HCT116 (cell line): ENCODE data around the gene ZNF292. TPM values are rescaled to one million over a fixed set of nuclear protein-coding genes. Genes with fewer than 3 reads are reported as not detected.
"Not testable (repeated sequence)": the region's sequence is repeated elsewhere in the genome, so short reads cannot be mapped to it uniquely, and the experiment has no call there.

Experiments
- ATAC-seq: fragments of 200-7000 bp; cut with Tn5 transposase; 2 replicates; pipeline ENCODE4 v1.9.1; 2020; ENCODE audit warnings: mild to moderate bottlenecking, moderate library complexity
- BruUV-seq: library from RNA; stranded (reverse); fragments of 400-500 nt; replicated peaks from 2 replicates; lab custom pipeline; 2021; lab: Mats Ljungman, UMichigan
- CTCF ChIA-PET: fragments of 300-600 bp; sonication (Branson Sonifier 250); formaldehyde crosslinking; loops from one replicate; lab custom pipeline; 2021; ENCODE audit warnings: antibody characterized with exemption; lab: Charles Lee
- POLR2A ChIA-PET: fragments of 300-600, 350-600 bp; sonication (Branson Sonifier 250); formaldehyde crosslinking; loops from one replicate; lab custom pipeline; 2021; ENCODE audit warnings: antibody characterized with exemption; lab: Charles Lee
- RAD21 ChIA-PET, 2 experiments: fragments of 300-600 bp; sonication (Branson Sonifier 250); formaldehyde crosslinking; loops; one replicate each; lab custom pipeline; 2023; ENCODE audit warnings: low total read pairs in 2 of 2; ENCODE audit not compliant: uncharacterized antibody in 2 of 2, unreplicated experiment in 2 of 2, low non-redundant PET in 1 of 2; lab: Charles Lee
- DNase-seq: peaks from one replicate; pipeline ENCODE4 v3.0.0-alpha.2; 2010; ENCODE audit warnings: low read depth, low spot score
- H2AFZ ChIP-seq: fragments of 200-600 bp; shearing (Covaris generic), sonication (generic); 2 replicates; pipeline ENCODE4 v1.6.1; 2017; ENCODE audit warnings: low read depth, mixed run types, mixed read lengths, antibody characterized with exemption, low read length; ENCODE audit not compliant: poor library complexity, severe bottlenecking
- H3K27ac ChIP-seq: 2 replicates; pipeline ENCODE4 v1.5.1; 2012; ENCODE audit warnings: low read depth, low read length
- H3K27me3 ChIP-seq: fragments of 200-600 bp; sonication (generic); 2 replicates; pipeline ENCODE4 v1.6.1; 2016; ENCODE audit warnings: mixed run types, low read length, mixed read lengths; ENCODE audit not compliant: insufficient read depth
- H3K36me3 ChIP-seq, 2 experiments: fragments of 200-500 bp in 1 of 2; fragments of 200-600 bp in 1 of 2; sonication (Bioruptor generic) in 1 of 2; sonication (generic) in 1 of 2; 2 replicates each; pipeline versions ENCODE4 v1.5.1 to v1.6.1; 2014 to 2016; ENCODE audit warnings: low read length in 2 of 2, inconsistent platforms in 1 of 2, mixed read lengths in 1 of 2, mixed run types in 1 of 2; ENCODE audit not compliant: insufficient read depth in 2 of 2, control insufficient read depth in 1 of 2
- H3K4me1 ChIP-seq, 2 experiments: fragments of 200-600 bp in 1 of 2; sonication (generic) in 1 of 2; 2 replicates each; pipeline versions ENCODE4 v1.5.1 to v1.6.1; 2012 to 2017; ENCODE audit warnings: low read length in 2 of 2, inconsistent platforms in 1 of 2, mild to moderate bottlenecking in 1 of 2, mixed read lengths in 1 of 2, mixed run types in 1 of 2, moderate library complexity in 1 of 2; ENCODE audit not compliant: insufficient read depth in 2 of 2, control insufficient read depth in 1 of 2
- H3K4me2 ChIP-seq: fragments of 200-600 bp; sonication (generic); 2 replicates; pipeline ENCODE4 v1.6.1; 2017; ENCODE audit warnings: mixed run types, low read length, mixed read lengths
- H3K4me3 ChIP-seq, 2 experiments: fragments of 200-600 bp in 1 of 2; sonication (generic) in 1 of 2; replicated peaks in 1 of 2; 2 replicates each; pipeline ENCODE4 v1.5.1; 2011 to 2016; ENCODE audit warnings: low read length in 2 of 2, control low read depth in 1 of 2, low read depth in 1 of 2, mild to moderate bottlenecking in 1 of 2, mixed read lengths in 1 of 2, mixed run types in 1 of 2
- H3K79me2 ChIP-seq: fragments of 200-600 bp; sonication (generic); 2 replicates; pipeline ENCODE4 v1.6.1; 2017; ENCODE audit warnings: mild to moderate bottlenecking, mixed run types, low read length, moderate library complexity, mixed read lengths; ENCODE audit not compliant: insufficient read depth
- H3K9ac ChIP-seq: fragments of 200-600 bp; sonication (generic); 2 replicates; pipeline ENCODE4 v1.6.1; 2016; ENCODE audit warnings: low read length, mixed read lengths
- H3K9me2 ChIP-seq: fragments of 200-600 bp; sonication (generic), shearing (Covaris generic); 2 replicates; pipeline ENCODE4 v1.6.1; 2017; ENCODE audit warnings: mixed run types, mild to moderate bottlenecking, moderate library complexity; ENCODE audit not compliant: insufficient read depth
- H3K9me3 ChIP-seq, 2 experiments: fragments of 200-500 bp in 1 of 2; fragments of 200-600 bp in 1 of 2; sonication (Bioruptor generic) in 1 of 2; sonication (generic) in 1 of 2; 2 replicates each; pipeline ENCODE4 v1.6.1; 2014 to 2017; ENCODE audit warnings: low read length in 2 of 2, mixed read lengths in 2 of 2, inconsistent platforms in 1 of 2, low read depth in 1 of 2, mild to moderate bottlenecking in 1 of 2, mixed run types in 1 of 2, moderate library complexity in 1 of 2; ENCODE audit not compliant: control insufficient read depth in 1 of 2, insufficient read depth in 1 of 2
- H4K20me1 ChIP-seq: fragments of 200-600 bp; sonication (generic), shearing (Covaris generic); 2 replicates; pipeline ENCODE4 v1.6.1; 2017; ENCODE audit warnings: mixed run types, mild to moderate bottlenecking, moderate library complexity; ENCODE audit not compliant: insufficient read depth
- CEBPB ChIP-seq: IDR thresholded peaks from 2 replicates; pipeline ENCODE4 v1.6.1; 2012; ENCODE audit warnings: low read depth
- EGR1 ChIP-seq: IDR thresholded peaks from 2 replicates; pipeline ENCODE4 v1.6.1; 2012; ENCODE audit warnings: low read depth
- ELF1 ChIP-seq: IDR thresholded peaks from 2 replicates; pipeline ENCODE4 v1.6.1; 2012; ENCODE audit warnings: low read depth, borderline replicate concordance
- EZH2 ChIP-seq: fragments of 200-600 bp; sonication (generic); IDR thresholded peaks from 2 replicates; pipeline ENCODE4 v1.6.1; 2017; ENCODE audit warnings: antibody characterized with exemption, mixed run types
- POLR2AphosphoS5 ChIP-seq: IDR thresholded peaks from 2 replicates; pipeline ENCODE4 v1.6.1; 2011; ENCODE audit warnings: mild to moderate bottlenecking, low read depth, low read length, moderate library complexity
- RAD21 ChIP-seq: IDR thresholded peaks from 2 replicates; pipeline ENCODE4 v1.6.1; 2012; ENCODE audit warnings: low read depth, mild to moderate bottlenecking
- SRF ChIP-seq: IDR thresholded peaks from 2 replicates; pipeline ENCODE4 v1.6.1; 2012; ENCODE audit warnings: low read depth
- ZFX ChIP-seq: fragments of 450-650 bp; IDR thresholded peaks from 2 replicates; pipeline ENCODE4 v1.6.1; 2017
- ZNF274 ChIP-seq: fragments of 200-500 bp; sonication (Bioruptor generic); IDR thresholded peaks from 2 replicates; pipeline ENCODE4 v1.6.1; 2014; ENCODE audit warnings: mild to moderate bottlenecking, low read depth, low read length, inconsistent platforms
- intact Hi-C: fragments of 100-400 bp; cut with micrococcal nuclease; formaldehyde crosslinking; loops from 2 replicates; pipeline ENCODE4 v1.10.0; 2022
- total RNA-seq: library from RNA; stranded (reverse); gene quantifications from one replicate; pipeline ENCODE4 v1.2.1, GENCODE V29; 2021; ENCODE audit not compliant: unreplicated experiment
- TF ChIP-seq, protein P1 (sequence below): IDR thresholded peaks from 2 replicates; pipeline ENCODE4 v1.6.1; 2012
- TF ChIP-seq, protein P2 (sequence below), 3 experiments: fragments of 200-600 bp in 1 of 3; sonication (generic) in 1 of 3; IDR thresholded peaks in 2 of 3; conservative IDR thresholded peaks in 1 of 3; 2 replicates each; pipeline ENCODE4 v1.5.1; 2012 to 2017; ENCODE audit warnings: low read depth in 2 of 3, low read length in 2 of 3, antibody characterized with exemption in 1 of 3, borderline replicate concordance in 1 of 3, control low read depth in 1 of 3, mild to moderate bottlenecking in 1 of 3, mixed read lengths in 1 of 3, mixed run types in 1 of 3, moderate library complexity in 1 of 3; ENCODE audit not compliant: insufficient read depth in 1 of 3
- TF ChIP-seq, protein P3 (sequence below): IDR thresholded peaks from 2 replicates; pipeline ENCODE4 v1.6.1; 2012

Gene ZNF292
- total RNA-seq, 1 experiment from 2014 or later, result 35.3 TPM

- CTCF ChIA-PET, result no interaction called here
- Histone ChIP-seq H3K27me3 (0 out of 2 replicates have a peak, but pooled peaks cover 6% of the 10 kb centered on the region), H3K9me2 (no peaks in the 10 kb centered on the region), H3K4me1 (no peaks in the 10 kb centered on the region), H3K27ac (no peak overlapping the region), H3K4me3 (no peak overlapping the region), H4K20me1 (no peaks in the 10 kb centered on the region), H3K79me2 (no peaks in the 10 kb centered on the region), H3K4me2 (no peak overlapping the region), H3K9ac (no peak overlapping the region), H3K36me3 (no peaks in the 10 kb centered on the region), H2AFZ (no peak overlapping the region), H3K9me3 (no peaks in the 10 kb centered on the region)
- intact Hi-C loops, result no loop called here
- DNase-seq, result no peak
- no peak for ATAC-seq
- TF ChIP-seq, protein P1, sequence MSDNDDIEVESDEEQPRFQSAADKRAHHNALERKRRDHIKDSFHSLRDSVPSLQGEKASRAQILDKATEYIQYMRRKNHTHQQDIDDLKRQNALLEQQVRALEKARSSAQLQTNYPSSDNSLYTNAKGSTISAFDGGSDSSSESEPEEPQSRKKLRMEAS, result no peak
- no TSS peak for BruUV-seq
- RAD21 ChIA-PET, result no interaction called here
- POLR2A ChIA-PET, result no interaction called here
Observed at GRCh38 chr6:87297119-87297518, 141.8 kb downstream of the ZNF292 start.

DNA sequence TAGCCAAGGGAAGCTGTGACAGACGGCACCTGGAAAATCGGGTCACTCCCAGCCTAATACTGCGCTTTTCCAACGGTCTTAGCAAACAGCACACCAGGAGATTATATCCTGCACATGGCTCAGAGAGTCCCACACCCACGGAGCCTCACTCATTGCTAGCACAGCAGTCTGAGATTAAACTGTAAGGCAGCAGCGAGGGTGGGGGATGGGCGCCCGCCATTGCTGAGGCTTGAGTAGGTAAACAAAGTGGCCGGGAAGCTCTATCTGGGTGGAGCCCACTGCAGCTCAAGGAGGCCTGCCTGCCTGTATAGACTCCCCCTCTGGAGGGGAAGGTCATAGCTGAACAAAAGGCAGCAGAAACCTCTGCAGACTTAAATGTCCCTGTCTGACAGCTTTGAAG, 145.9 kb downstream of the ZNF292 start:
- H3K27me3 ChIP-seq, H3K9ac ChIP-seq, POLR2A ChIA-PET, ATAC-seq, H3K79me2 ChIP-seq, intact Hi-C loops, H3K9me3 ChIP-seq, BruUV-seq, DNase-seq, H3K4me2 ChIP-seq, H3K9me2 ChIP-seq, H3K4me3 ChIP-seq, H2AFZ ChIP-seq, H3K4me1 ChIP-seq, CTCF ChIA-PET, H4K20me1 ChIP-seq, H3K27ac ChIP-seq, H3K36me3 ChIP-seq, RAD21 ChIA-PET: not testable (repeated sequence)

DNA sequence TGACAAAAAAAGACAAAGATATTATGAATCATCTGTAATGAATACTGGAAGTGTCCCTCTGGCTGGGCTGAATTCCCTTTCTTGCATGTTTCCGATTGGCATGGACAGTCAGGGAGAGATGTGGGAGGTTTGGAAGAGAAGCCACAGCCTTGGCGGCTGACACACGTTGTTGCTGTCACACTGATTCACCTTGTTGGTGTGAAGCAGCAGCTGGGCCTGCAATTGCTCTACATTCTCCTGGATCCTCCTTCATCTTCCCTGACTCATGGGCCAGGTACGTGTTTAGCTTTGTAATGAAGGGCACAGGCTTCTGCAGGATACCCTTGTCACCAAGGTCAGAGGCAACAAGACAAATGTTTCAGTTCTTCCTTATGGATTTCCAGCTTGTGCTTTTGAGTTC, 153.6 kb downstream of the ZNF292 start:
- intact Hi-C loops, result no loop called here
- ChIA-PET POLR2A (no interaction called here), CTCF (no interaction called here), RAD21 (no interaction called here)
- H2AFZ ChIP-seq, result no peak overlapping the region
- H3K27me3 ChIP-seq, result peaks cover 14% of the 10 kb centered on the region; the same call in 1 of the 2 replicates
- H3K4me1 ChIP-seq, result no peaks in the 10 kb centered on the region
- TF ChIP-seq, protein P2, sequence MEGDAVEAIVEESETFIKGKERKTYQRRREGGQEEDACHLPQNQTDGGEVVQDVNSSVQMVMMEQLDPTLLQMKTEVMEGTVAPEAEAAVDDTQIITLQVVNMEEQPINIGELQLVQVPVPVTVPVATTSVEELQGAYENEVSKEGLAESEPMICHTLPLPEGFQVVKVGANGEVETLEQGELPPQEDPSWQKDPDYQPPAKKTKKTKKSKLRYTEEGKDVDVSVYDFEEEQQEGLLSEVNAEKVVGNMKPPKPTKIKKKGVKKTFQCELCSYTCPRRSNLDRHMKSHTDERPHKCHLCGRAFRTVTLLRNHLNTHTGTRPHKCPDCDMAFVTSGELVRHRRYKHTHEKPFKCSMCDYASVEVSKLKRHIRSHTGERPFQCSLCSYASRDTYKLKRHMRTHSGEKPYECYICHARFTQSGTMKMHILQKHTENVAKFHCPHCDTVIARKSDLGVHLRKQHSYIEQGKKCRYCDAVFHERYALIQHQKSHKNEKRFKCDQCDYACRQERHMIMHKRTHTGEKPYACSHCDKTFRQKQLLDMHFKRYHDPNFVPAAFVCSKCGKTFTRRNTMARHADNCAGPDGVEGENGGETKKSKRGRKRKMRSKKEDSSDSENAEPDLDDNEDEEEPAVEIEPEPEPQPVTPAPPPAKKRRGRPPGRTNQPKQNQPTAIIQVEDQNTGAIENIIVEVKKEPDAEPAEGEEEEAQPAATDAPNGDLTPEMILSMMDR (IDR thresholded peaks at IDR 0.05 in 2 of 3, conservative IDR thresholded peaks at IDR 0.05 in 1 of 3; ENCODE audit: borderline replicate concordance in 1 of 3, insufficient read depth in 1 of 3, low read depth in 2 of 3, low read length in 2 of 3), result no peak
- TF ChIP-seq ELF1, result no peak
- TF ChIP-seq EZH2, result no peak
- TF ChIP-seq RAD21, result no peak
- TF ChIP-seq SRF, result no peak
- TF ChIP-seq CEBPB, result no peak
- no peak for TF ChIP-seq EGR1
- TF ChIP-seq ZNF274, result no peak
- no peak for TF ChIP-seq POLR2AphosphoS5
- TF ChIP-seq ZFX, result no peak
- TF ChIP-seq, protein P3, sequence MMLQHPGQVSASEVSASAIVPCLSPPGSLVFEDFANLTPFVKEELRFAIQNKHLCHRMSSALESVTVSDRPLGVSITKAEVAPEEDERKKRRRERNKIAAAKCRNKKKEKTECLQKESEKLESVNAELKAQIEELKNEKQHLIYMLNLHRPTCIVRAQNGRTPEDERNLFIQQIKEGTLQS, result no peak
- no peaks in the 10 kb centered on the region for H3K9me3 ChIP-seq
- no peaks in the 10 kb centered on the region for H4K20me1 ChIP-seq
- no peaks in the 10 kb centered on the region for H3K9me2 ChIP-seq
- BruUV-seq, result no TSS peak
- no peak overlapping the region for H3K27ac ChIP-seq
- no peak overlapping the region for H3K9ac ChIP-seq
- H3K79me2 ChIP-seq, result no peaks in the 10 kb centered on the region
- no peaks in the 10 kb centered on the region for H3K36me3 ChIP-seq
- DNase-seq, result no peak
- H3K4me3 ChIP-seq, result no peak overlapping the region
- H3K4me2 ChIP-seq, result no peak overlapping the region
- no peak for ATAC-seq
